HG02571 (cell line): ENCODE data around the gene PLS3.
"Not testable (repeated sequence)": the region's sequence is repeated elsewhere in the genome, so short reads cannot be mapped to it uniquely, and the experiment has no call there.

Experiments
- ATAC-seq: cut with Tn5 transposase; IDR thresholded peaks from one replicate; pipeline ENCODE4 v1.9.1; 2021; ENCODE audit warnings: mild to moderate bottlenecking, moderate library complexity; ENCODE audit not compliant: unreplicated experiment

Gene PLS3, protein sequence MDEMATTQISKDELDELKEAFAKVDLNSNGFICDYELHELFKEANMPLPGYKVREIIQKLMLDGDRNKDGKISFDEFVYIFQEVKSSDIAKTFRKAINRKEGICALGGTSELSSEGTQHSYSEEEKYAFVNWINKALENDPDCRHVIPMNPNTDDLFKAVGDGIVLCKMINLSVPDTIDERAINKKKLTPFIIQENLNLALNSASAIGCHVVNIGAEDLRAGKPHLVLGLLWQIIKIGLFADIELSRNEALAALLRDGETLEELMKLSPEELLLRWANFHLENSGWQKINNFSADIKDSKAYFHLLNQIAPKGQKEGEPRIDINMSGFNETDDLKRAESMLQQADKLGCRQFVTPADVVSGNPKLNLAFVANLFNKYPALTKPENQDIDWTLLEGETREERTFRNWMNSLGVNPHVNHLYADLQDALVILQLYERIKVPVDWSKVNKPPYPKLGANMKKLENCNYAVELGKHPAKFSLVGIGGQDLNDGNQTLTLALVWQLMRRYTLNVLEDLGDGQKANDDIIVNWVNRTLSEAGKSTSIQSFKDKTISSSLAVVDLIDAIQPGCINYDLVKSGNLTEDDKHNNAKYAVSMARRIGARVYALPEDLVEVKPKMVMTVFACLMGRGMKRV

DNA sequence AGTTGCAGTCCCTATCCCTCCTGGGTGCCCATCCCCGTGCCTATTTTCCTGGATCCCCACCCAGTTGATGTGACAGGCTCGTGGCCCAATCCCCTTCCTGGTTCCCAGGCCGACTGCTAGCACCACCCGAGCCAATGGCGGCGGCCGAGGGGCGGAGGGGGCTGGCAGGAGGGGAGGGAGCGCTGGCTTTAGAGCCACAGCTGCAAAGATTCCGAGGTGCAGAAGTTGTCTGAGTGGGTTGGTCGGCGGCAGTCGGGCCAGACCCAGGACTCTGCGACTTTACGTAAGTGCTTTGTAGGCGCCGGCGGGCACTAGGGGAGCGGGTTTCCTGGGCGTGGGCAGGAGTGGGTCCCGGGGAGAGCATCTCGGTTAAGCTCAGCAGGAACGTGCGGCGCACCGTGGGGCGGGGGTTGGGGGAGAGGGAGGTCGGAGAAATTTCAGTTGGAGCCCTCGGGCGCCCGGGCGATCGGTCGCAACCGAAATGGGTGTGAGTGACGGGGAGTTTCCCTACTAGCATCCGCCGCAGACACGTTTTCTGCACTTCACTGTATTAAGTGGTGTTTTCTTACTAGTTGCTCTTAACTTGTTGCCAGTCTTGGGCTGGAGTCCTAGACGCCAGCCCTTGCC is at the start of gene PLS3:
TSS of gene PLS3 (plus strand) at position 197 of the 627 bp plus-strand sequence. CDS start 49,077 bp downstream, outside the sequence.
- ATAC-seq, result no peak

DNA sequence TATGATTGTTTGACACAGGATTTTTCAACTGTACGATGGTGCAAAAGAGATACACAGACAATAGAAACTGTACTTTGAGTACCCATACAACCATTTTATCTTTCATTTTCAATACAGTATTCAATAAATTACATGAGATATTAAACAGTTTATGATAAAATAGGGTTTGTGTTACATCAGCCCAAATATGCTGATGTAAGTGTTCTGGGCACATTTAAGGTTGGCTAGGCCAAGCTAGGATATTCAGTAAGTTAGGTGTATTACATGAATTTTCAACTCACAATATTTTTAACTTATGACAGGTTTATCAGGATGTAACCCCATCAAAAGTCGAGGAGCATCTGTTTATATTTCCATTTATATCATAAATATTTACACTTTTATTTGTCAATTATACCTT is 42.9 kb upstream of the PLS3 start:
- no peak for ATAC-seq

DNA sequence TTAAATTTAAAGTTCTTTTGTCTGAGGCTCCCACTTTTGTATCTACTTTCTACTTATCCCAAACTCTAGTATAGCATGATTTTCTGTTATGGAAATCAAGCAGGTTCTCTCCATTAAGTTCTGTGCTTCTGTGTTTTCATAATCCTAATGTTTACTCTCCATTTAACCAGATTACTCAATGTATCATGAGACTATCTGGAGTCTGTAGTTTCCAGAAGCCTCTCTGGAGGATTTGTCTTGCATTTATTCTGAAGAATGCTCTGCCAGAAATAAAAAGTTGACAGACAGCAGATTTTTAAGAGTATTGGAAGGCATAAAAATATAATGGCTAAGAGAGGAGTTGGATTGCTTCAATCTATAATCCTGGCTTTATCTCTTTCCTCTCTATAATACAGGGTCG is 39.2 kb upstream of the PLS3 start:
- no peak for ATAC-seq

DNA sequence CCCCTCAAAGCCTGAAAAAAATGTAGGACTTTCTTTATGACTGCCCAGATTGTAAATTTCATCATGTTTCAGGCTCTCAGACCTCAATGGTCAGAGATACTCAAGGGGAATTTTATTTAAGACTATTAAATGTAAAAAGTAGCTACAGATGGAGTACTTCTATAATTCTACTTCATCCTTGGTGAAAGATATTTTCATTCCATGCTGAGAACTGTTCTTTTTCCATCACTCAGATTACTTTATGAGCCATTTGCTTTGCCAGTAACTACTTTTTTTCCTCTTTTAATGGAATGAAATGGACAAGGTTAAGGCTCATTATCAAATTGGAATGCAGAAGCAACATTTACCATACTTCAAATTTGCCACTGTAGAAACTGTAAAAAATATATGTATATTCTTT is 38.0 kb upstream of the PLS3 start:
- ATAC-seq, result no peak

DNA sequence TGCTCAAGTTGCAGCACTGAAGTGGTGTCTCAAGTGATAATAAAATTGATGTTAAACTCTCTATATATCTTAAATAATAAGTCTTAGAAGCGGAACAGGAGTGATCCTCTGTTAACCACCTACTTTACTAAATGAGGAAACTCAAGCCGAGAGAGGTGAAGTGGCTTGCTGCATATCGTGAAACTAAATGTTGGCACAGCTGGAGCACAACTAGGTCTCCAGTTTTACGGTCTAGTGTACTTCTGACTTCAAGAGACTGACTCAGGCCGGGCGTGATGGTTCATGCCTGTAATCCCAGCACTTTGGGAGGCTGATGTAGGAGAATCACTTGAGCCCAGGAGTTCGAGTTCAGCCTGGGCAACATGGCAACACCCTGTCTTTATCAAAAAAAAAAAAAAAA is 35.5 kb upstream of the PLS3 start:
- ATAC-seq, result no peak

DNA sequence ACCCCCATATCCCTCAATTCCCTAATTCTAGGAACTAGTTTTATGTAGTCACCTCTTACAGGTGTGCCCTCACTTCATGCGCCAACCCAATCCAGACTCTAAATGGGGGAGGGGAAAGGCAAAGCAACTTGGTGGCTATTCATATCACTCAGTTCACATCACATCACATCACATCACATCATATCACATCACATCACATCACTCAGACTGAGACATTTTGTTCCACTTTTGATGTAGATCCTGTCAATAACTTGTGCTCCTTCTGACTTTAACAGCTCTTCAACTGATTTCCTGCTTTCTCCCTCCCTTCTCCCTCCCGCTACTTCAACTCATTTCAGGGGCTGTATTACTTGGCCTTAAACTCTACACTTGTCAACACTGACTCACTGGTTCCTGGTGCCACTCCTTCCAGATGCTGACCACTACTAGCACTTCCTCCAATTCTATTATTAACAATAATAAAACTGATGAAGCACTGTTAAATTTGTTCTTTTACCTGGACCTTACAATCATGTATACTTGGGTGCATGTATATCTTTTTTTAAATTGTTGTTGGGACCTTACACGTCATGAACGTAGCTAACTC is 29.1 kb upstream of the PLS3 start:
- no peak for ATAC-seq

DNA sequence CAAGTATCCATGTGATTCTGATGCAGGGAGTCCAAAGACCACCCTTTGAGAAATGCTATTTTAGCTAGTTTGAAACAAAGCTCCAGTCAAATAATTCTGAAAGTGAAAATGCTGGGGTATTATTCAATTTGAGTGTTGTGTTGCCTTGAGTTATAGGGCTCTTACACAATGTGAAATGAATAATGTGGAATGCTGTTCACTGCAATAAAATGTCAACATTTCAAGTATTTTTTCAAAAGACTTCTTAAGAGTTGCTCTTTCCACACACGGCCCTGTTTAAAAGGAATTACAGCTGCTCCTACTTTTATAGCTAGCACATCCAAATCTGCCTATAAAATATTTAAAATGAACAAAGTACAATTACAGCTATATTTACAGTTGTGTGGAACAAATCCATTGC is 27.5 kb upstream of the PLS3 start:
- no peak for ATAC-seq

DNA sequence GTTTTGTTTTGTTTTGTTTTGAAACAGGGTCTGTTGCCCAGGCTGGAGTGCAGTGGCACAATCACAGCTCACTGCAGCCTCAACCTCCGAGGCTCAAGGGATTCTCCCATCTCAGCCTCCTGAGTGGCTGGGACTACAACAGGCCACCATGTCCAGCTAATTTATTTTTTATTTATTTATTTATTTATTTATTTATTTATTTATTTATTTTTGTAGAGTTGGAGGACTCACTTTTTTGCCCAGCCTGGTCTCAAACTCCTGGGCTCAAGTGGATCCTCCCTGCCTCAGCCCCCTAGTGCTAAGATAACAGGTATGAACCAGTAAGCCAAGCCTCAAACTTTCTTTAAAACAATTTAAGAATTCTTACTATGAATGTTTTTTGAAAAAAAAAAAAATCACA is 26.6 kb upstream of the PLS3 start:
- no peak for ATAC-seq

DNA sequence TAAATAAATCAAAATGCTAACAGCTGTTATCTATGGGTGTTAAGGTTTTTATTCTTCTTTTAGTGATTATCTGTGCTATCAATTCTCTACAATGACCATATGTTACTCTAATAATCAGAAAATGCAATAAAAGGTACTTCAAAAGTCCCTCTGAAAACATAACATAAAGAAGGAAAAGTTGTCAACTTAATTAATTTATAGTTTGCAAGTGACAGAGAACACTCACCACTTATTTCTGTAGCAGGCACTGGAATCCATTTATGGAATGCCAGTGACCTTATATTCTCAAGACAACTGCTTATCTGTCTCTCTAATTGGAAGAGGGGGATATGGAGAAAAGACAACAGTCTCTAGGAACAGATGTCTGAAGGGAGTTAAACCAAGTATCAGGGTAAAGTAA is 25.6 kb upstream of the PLS3 start:
- ATAC-seq, result no peak

DNA sequence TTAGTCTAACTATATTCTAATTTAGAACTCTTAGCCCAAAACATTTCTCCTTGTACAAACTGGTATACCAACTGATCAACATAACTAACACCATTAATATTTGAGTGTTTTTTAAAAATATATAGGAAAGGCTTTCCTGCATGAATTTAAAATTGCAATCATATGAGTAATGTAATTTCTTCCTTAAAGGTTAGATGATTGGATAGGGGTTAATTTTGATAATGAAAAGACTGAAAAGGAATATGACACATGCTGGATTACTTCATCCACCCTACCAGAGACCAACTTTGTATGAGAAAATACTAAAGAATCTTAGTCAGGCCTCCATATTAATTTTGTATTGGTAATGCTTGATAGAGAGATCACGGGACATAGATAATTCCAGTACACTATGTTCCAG is 25.1 kb upstream of the PLS3 start:
- ATAC-seq, result no peak

DNA sequence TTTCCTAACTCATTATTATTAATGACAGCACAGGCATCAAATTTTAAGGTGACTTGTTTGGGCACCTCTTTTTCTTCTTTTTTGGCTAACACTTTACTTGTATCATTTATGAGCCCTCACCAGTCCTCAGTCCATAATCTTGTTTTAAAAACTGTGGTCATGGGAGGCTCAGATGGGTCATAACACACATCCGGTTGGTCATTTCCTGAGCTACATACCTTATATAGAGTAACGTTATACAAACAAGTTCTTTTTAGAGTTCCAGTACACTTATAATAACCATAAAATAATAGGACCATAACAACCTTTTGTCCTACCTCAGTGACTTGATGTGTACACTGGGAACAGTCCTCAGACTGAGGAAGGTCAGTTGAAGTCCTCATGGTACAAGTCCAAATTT is 21.1 kb upstream of the PLS3 start:
- no peak for ATAC-seq

DNA sequence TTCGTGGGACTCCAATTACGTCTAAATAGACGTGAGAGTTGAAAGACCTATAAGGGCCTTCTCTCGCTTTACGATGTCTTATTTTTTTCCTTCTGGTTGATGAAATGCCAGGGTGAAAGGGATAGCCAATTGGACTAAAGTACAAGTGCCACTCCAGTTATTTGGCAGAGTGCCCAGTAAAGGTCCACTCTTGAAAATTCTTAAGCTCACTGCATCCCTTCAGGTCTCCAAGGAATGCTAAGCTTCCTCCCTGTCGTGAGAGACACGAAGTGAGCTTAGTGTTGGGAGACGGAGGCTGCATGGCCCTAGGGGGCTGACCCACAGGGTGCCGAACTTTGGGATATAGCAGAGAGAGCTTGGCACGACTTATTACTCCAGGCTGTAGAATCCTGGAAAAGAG is 19.9 kb upstream of the PLS3 start:
- ATAC-seq, result not testable (repeated sequence)

DNA sequence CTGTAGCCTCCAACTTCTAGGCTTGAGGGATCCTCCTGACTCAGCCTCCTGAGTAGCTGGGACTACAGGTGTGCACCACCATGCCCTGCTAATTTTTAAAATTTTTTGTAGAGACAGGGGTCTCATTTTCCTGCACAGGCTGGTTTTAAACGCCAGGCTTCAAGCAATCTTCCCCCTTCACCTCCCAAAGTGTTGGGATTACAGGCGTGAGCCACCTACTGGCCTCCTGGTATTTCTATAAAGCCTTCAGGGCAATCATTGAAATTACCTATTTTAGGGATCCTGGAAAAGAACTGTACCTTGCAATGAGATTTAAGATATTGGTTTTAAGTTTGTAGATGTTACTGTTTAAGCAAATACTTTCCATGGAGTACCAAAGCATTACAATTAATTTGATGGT is 13.5 kb upstream of the PLS3 start:
- no peak for ATAC-seq

DNA sequence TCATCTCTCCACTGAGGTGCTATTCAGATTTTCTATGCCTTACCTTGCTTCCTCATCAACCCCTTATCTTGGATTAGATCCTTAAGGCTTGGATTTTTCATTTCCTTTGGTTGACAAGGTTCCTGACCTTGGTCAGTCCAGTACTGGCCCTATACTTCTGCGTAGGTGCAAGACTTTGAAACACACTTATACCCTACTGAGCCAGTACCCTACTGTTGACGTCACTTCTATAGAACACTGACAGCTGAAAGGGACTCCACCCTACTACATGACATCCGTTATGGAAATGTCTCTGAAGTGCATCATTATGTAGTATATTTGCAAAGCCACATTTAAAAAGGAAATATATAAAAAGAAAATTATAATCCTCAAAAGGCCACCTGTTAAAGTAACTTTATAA is 12.0 kb upstream of the PLS3 start:
- no peak for ATAC-seq

DNA sequence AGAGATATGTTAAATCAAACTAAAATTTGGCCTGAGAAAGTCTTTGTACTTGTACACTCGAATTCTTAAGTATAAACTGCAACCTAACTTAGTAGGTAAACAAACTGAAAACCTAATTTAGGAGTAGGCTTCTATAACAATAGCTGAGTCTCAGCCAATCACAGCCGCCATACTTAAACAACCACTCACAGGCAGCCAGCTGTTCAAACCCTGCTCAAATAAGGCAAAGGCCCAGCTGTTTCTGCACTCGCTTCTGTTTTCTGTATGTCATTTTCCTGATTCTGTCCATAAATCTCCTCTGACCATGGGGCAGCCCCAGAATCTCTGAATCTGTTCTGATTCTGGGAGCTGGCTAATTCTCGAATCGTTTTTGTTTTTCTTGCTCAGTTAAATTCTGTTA is 7.8 kb upstream of the PLS3 start:
- no peak for ATAC-seq

DNA sequence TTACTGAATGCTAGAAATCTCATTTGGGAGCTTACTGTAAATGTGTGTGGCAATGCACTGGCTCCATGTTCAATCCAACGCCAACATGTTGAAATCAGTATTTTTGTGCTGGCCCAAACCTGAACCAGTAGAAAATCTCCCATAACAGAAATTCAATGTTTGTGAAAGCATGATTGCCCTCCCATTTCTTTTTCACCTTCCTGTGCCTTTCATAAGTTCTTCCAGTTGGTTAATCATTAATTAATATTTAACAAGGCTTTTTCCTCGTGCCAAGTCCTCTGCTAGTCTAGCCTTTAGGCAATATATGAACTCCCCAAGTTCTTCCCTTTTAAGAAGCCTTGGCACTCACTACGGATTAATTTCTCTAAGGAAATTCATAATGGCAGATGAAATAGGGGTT is 1.3 kb upstream of the PLS3 start:
- ATAC-seq, result no peak

DNA sequence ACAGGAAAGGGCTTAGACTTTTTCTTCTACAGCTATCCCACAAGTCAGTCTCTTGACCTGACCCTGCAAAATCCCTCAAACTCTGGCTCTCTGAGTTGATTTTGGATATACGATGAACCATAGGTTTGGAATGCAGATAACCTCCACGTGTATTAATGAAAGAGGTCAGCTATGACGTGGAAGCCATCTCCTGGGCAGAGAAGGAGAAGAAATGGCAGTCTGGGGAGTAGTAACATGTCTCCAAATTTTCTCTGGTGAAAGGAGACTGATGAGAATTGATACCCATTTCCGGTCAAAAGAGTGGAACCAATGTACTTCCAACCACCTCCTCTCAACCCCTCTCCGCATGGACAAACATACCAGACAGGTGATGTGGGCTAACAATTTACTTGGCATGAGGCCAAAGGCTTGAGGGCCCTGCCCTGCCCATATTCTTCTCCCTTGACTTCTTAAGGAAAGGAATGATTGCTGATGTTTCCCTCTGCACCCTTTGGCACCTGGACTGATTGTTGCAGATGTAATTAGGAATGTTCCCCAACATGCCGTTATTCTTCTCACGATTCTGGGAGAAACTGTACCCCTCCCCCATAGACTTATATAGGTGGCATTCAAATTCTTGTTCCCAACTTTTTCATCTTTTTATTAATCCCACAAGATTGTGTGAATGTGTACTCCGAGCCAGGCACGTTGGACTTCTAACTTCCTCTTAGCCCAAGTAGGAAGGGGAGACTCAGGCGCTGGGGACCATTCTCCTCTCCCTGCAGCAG is 580 bp upstream of the PLS3 start:
- no peak for ATAC-seq

DNA sequence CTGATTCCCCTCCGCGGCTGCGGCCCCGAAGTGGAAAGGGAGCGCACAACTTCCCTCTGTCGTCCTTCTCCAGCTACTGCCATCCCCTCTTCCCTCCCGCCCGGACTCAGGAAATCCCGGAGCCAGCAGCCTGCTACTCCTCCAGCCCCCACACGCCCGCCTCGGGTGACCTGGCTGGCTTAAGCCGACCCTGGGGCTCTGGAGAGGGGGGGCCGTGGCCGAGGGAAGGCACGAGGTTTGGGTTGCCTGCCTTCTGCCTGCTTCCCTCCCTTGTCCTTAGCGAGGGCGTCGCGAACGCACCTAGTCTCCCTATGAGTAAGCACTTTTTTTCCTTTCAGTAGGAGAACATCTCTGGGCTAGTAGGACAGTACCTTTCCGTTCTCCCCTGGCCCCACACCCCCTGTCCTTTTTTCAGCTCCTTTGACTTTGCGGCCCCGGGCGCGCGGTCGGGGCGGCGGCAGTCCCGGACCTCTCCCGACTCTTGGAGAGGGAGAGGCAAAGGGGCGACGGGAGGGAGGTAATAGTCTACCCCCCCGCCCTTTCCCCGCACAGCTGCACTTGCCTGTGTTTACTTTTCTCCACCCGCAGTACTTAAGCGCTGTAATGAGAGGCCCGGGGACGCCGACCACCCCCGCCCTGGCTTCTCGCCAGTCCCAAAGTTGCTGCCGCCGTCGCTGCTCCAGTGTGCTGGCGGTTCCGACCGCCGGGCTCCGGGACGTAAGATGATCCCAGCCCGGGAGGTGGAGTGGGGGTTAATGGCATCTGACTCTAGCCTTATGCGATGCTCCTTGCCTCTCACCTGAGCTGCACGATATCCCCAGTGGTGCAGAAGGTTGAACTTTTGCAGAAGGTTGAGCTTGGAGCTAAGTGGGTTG is 868 bp downstream of the PLS3 start:
- ATAC-seq, result no peak

DNA sequence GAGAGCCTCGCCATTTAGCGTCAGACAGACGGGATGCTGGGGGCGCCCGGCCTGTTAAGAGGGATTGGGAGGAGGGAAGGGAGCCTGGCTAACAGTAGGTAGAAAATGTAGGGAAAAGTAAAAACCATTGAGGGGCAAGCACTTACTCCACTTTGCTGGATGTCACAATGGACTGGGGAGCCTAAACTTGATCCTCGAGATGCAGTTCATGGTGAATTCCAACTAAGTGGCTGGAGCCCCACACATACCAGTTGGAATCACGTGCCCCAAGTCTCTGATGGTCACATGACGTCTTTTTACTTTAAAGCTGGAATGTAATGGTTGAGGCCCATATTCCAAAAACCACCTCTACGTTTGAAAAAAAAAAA is 1.5 kb downstream of the PLS3 start:
- ATAC-seq, result no peak

DNA sequence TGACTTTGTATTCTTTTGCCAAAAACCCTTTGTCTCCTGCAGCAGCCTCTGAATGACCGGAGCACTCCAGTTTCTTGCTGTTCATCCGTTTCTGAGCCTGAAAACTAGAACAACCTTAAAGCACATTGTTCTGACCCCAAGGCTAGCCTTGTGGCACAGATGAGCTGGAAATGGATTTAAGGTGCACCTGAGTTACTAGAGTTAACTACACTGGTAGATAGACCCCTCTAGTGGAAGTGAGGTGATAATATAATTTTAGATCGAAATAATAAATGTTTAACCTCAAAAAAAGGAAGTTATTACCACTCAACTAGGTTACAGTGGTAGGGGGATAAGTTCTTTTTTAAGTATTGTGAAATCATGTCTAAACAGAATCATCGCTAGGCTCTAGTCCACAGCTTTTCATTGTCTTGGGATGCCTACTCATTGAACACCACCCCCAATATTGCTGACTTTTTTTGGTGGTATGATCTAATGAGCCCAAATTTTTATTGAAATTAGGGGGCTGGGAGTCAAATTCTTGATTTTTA is 2.7 kb downstream of the PLS3 start:
- ATAC-seq, result no peak
